ENCODE results near the gene DMD. TPM values are rescaled to one million over a fixed set of nuclear protein-coding genes. Genes with fewer than 3 reads are reported as not detected.

DMD gene
- total and polyA plus RNA-seq, 2 of the 8 experiments (the other 6 are each of a cell fraction or from before 2014, with no cell fraction given) = 4.8 to 7.4 TPM

DNA sequence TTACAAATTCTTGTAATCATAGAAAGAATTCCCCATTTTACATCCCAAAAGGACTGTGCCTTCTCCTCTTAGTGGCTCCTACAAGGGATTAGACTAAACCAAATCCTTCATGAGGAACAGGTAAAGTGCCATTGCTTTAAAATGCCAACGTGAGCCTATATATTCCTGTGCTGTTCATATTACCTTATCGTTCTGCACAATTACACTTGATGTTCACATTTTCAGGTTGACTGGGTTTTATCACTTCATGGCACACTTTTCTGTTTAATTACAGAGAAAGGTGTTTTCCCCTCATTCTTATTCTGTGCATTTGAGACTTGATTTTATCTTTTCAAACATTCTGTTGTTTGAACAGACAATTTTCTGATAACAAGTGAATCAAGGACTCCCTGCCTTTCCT is 1493.9 kb downstream of the DMD start:
- POLR2A ChIA-PET (ENCODE audit: partially characterized antibody) = no interaction called here
- Histone ChIP-seq H3K18ac (ENCODE audit: extremely low read depth, low read length) (no peak overlapping the region), H2BK20ac (ENCODE audit: low read length) (no peak overlapping the region), H3K9me3 (ENCODE audit: insufficient read depth in 2 of 2, low read depth in 1 of 2, low read length in 1 of 2) (no peaks in the 10 kb centered on the region), H3K23ac (ENCODE audit: insufficient read length) (no peak overlapping the region), H4K91ac (replicated peaks; ENCODE audit: insufficient read length, low read length) (no peak overlapping the region), H3K23me2 (ENCODE audit: low read depth, low read length) (no peaks in the 10 kb centered on the region), H3K56ac (replicated peaks; ENCODE audit: insufficient read length, low read depth, low read length) (no peak overlapping the region), H3K79me2 (ENCODE audit: control insufficient read depth in 1 of 2, insufficient read depth in 2 of 2, low read length in 2 of 2) (no peaks in the 10 kb centered on the region), H3K79me1 (ENCODE audit: low read depth, low read length) (no peaks in the 10 kb centered on the region), H3K27ac (ENCODE audit: low read depth, low read length) (no peak overlapping the region), H2AK5ac (ENCODE audit: low read depth, low read length) (no peak overlapping the region), H3K4me2 (ENCODE audit: insufficient read depth in 1 of 2, low read depth in 2 of 2, low read length in 2 of 2) (no peak overlapping the region), H2BK12ac (ENCODE audit: low read depth, low read length) (no peak overlapping the region), H2BK120ac (replicated peaks; ENCODE audit: low read depth, low read length) (no peak overlapping the region), H3K4me3 (ENCODE audit: extremely low read depth in 1 of 4, insufficient read depth in 2 of 4, low read depth in 3 of 4, low read length in 4 of 4) (no peak overlapping the region), H3K14ac (ENCODE audit: insufficient read length) (no peak overlapping the region), H4K20me1 (replicated peaks in 1 of 2; ENCODE audit: control insufficient read depth in 1 of 2, insufficient read depth in 2 of 2, low read length in 2 of 2) (no peaks in the 10 kb centered on the region), H2AFZ (ENCODE audit: low read length) (no peak overlapping the region), H3K27me3 (replicated peaks in 1 of 4; ENCODE audit: control insufficient read depth in 3 of 4, extremely low read depth in 1 of 4, insufficient read depth in 3 of 4, low read length in 3 of 4) (no peaks in the 10 kb centered on the region), H3K36me3 (ENCODE audit: control insufficient read depth in 2 of 4, insufficient read depth in 4 of 4, low read length in 3 of 4) (no peaks in the 10 kb centered on the region), H4K8ac (ENCODE audit: extremely low read depth, insufficient read depth, low read length) (no peak overlapping the region), H3K9ac (replicated peaks in 1 of 4; ENCODE audit: extremely low read depth in 1 of 4, low read depth in 3 of 4, low read length in 3 of 4) (no peak overlapping the region), H3K4me1 (replicated peaks in 1 of 4; ENCODE audit: control insufficient read depth in 3 of 4, insufficient read depth in 4 of 4, low read length in 3 of 4) (no peaks in the 10 kb centered on the region), H3K4ac (replicated peaks; ENCODE audit: insufficient read length, low read depth, low read length) (no peak overlapping the region), H4K5ac (ENCODE audit: insufficient read length, low read depth, low read length) (no peak overlapping the region), H2BK15ac (ENCODE audit: low read length) (no peak overlapping the region), H2BK5ac (ENCODE audit: low read depth, low read length) (no peak overlapping the region)
- CTCF ChIA-PET (ENCODE audit: partially characterized antibody) = no interaction called here
- WGBS, 2 experiments (ENCODE audit: extremely low coverage in 1 of 2, insufficient coverage in 1 of 2, insufficient read length in 1 of 2, insufficient replicate concordance in 2 of 2, low coverage in 1 of 2, low lambda C conversion rate in 2 of 2, missing lambda C conversion rate in 1 of 2) = no CpG with 5 or more reads among the region's 2 CpGs
- TF ChIP-seq HDAC2 (IDR thresholded peaks at IDR 0.05; ENCODE audit: borderline replicate concordance in 1 of 2, low read depth in 2 of 2, low read length in 2 of 2) = no peak
- no peak for TF ChIP-seq ZNF274 (IDR thresholded peaks at IDR 0.05; ENCODE audit: borderline replicate concordance, extremely low read depth, low read length)
- no peak for TF ChIP-seq TEAD4 (IDR thresholded peaks at IDR 0.05; ENCODE audit: low read depth, low read length)
- FAIRE-seq (no peak), DNase-seq (ENCODE audit: low read depth in 1 of 2, low spot score in 2 of 2) (no peak)

Measured in H1 (cell line).